ENCODE measurements around the gene DPYD.

DNA sequence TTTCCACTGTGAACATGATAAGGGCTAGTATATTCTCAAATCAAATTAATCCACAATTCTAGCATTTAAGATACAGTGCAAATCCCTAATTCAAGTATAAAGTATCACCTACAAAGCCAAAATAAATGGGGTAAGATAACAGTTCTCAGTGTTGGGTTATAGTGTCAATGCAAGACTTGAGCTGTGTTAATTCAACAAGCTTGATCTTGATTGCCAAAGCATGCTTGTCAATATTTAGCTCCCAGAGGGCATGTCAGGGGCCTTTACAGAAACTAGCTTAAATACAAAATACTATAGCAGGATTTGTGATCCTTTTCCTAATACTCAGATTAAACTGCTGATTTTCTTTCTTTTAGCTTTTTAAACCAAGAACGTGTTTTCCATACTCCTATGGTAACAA is 658.0 kb downstream of the DPYD start:
- TF ChIP-seq, protein P1, sequence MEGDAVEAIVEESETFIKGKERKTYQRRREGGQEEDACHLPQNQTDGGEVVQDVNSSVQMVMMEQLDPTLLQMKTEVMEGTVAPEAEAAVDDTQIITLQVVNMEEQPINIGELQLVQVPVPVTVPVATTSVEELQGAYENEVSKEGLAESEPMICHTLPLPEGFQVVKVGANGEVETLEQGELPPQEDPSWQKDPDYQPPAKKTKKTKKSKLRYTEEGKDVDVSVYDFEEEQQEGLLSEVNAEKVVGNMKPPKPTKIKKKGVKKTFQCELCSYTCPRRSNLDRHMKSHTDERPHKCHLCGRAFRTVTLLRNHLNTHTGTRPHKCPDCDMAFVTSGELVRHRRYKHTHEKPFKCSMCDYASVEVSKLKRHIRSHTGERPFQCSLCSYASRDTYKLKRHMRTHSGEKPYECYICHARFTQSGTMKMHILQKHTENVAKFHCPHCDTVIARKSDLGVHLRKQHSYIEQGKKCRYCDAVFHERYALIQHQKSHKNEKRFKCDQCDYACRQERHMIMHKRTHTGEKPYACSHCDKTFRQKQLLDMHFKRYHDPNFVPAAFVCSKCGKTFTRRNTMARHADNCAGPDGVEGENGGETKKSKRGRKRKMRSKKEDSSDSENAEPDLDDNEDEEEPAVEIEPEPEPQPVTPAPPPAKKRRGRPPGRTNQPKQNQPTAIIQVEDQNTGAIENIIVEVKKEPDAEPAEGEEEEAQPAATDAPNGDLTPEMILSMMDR (IDR thresholded peaks at IDR 0.05): no peak
- no peak for TF ChIP-seq POLR2A (IDR thresholded peaks at IDR 0.05)

Measured in tibial nerve (tissue), 3 donors.